ENCODE measurements around the gene MYORG. TPM values are rescaled to one million over a fixed set of nuclear protein-coding genes. Genes with fewer than 3 reads are reported as not detected.

The MYORG gene
- total and polyA plus RNA-seq, 9 of the 15 experiments (the other 6 are each of a cell fraction or from before 2014, with no cell fraction given), result 0.06 to 0.82 (median 0.18) TPM

DNA sequence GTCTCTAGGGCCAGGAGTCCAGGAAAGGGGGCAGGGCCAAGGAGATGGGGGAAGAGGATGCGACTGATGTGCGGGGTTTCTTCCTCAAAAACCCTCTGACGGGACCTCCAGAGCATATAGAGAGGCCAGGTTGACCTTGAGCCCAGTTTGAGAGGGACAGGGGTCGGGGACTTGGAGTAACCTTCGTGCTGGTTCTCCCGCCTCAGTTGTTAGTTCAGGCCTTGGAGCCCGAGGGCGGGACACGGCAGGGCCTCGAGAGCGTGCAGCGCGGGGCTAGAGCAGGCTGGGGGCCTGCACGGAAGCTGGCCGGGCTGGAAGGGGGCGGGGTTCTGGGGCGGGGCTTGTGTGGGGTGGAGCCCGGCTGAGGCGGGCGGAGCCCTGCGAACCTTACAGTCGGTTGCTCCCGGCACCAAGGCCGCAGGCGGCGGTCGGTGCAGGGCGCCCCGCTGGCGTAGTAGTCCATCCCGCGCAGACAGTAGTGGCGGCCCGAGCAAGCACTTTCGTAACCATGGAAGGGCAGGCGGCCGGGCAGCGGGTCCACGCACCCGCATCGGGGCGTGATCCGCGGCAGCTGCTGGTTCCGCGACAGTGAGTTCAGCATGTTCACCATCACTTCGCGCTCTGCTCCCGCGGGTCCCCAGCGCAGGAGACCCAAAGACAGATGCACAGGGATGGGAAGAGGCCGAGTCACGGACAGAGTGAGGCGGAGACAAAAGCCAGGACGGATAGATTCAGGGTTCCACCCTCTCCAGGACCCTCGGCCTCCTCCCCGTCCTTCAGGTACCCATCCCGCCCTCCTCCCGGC lies 4.0 kb upstream of the MYORG start (continued):
- TF ChIP-seq, protein P1, sequence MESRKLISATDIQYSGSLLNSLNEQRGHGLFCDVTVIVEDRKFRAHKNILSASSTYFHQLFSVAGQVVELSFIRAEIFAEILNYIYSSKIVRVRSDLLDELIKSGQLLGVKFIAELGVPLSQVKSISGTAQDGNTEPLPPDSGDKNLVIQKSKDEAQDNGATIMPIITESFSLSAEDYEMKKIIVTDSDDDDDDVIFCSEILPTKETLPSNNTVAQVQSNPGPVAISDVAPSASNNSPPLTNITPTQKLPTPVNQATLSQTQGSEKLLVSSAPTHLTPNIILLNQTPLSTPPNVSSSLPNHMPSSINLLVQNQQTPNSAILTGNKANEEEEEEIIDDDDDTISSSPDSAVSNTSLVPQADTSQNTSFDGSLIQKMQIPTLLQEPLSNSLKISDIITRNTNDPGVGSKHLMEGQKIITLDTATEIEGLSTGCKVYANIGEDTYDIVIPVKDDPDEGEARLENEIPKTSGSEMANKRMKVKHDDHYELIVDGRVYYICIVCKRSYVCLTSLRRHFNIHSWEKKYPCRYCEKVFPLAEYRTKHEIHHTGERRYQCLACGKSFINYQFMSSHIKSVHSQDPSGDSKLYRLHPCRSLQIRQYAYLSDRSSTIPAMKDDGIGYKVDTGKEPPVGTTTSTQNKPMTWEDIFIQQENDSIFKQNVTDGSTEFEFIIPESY (CRISPR knock-in tag; IDR thresholded peaks at IDR 0.05), result peak; percentile 67
- TF ChIP-seq, protein P2, sequence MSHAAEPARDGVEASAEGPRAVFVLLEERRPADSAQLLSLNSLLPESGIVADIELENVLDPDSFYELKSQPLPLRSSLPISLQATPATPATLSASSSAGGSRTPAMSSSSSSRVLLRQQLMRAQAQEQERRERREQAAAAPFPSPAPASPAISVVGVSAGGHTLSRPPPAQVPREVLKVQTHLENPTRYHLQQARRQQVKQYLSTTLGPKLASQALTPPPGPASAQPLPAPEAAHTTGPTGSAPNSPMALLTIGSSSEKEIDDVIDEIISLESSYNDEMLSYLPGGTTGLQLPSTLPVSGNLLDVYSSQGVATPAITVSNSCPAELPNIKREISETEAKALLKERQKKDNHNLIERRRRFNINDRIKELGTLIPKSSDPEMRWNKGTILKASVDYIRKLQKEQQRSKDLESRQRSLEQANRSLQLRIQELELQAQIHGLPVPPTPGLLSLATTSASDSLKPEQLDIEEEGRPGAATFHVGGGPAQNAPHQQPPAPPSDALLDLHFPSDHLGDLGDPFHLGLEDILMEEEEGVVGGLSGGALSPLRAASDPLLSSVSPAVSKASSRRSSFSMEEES (CRISPR knock-in tag; IDR thresholded peaks at IDR 0.05), result no peak
- TF ChIP-seq FOXJ3 (CRISPR knock-in tag; IDR thresholded peaks at IDR 0.05) (no peak), POLR2A (conservative IDR thresholded peaks at IDR 0.05) (no peak), MCM7 (IDR thresholded peaks at IDR 0.05) (no peak), NR2F6 (CRISPR knock-in tag; IDR thresholded peaks at IDR 0.05) (no peak), TEAD2 (tag; IDR thresholded peaks at IDR 0.05) (no peak), ZNF175 (CRISPR knock-in tag; IDR thresholded peaks at IDR 0.05; ENCODE audit: low read depth) (no peak), MAZ (CRISPR knock-in tag; conservative IDR thresholded peaks at IDR 0.05 in 1 of 2, IDR thresholded peaks at IDR 0.05 in 1 of 2) (peak in 1 of 2 experiments; percentile 19; a peak in 1 of 4 replicates), PTBP1 (IDR thresholded peaks at IDR 0.05; ENCODE audit: low read depth, low read length) (no peak), TRIM24 (IDR thresholded peaks at IDR 0.05) (no peak), EP400 (IDR thresholded peaks at IDR 0.05) (no peak), IFI16 (CRISPR knock-in tag; IDR thresholded peaks at IDR 0.05) (no peak), PHF20 (IDR thresholded peaks at IDR 0.05; ENCODE audit: partially characterized antibody) (peak; percentile 39), FOXJ2 (tag; IDR thresholded peaks at IDR 0.05) (no peak), MXI1 (IDR thresholded peaks at IDR 0.05; ENCODE audit: low read depth, low read length) (no peak), PTRF (tag; IDR thresholded peaks at IDR 0.05) (no peak)
- TF ChIP-seq, protein P3, sequence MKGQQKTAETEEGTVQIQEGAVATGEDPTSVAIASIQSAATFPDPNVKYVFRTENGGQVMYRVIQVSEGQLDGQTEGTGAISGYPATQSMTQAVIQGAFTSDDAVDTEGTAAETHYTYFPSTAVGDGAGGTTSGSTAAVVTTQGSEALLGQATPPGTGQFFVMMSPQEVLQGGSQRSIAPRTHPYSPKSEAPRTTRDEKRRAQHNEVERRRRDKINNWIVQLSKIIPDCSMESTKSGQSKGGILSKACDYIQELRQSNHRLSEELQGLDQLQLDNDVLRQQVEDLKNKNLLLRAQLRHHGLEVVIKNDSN (CRISPR knock-in tag; IDR thresholded peaks at IDR 0.05), result no peak
- TF ChIP-seq, protein P4, sequence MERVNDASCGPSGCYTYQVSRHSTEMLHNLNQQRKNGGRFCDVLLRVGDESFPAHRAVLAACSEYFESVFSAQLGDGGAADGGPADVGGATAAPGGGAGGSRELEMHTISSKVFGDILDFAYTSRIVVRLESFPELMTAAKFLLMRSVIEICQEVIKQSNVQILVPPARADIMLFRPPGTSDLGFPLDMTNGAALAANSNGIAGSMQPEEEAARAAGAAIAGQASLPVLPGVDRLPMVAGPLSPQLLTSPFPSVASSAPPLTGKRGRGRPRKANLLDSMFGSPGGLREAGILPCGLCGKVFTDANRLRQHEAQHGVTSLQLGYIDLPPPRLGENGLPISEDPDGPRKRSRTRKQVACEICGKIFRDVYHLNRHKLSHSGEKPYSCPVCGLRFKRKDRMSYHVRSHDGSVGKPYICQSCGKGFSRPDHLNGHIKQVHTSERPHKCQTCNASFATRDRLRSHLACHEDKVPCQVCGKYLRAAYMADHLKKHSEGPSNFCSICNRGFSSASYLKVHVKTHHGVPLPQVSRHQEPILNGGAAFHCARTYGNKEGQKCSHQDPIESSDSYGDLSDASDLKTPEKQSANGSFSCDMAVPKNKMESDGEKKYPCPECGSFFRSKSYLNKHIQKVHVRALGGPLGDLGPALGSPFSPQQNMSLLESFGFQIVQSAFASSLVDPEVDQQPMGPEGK (CRISPR knock-in tag; IDR thresholded peaks at IDR 0.05; ENCODE audit: borderline replicate concordance), result no peak
- TF ChIP-seq, protein P5, sequence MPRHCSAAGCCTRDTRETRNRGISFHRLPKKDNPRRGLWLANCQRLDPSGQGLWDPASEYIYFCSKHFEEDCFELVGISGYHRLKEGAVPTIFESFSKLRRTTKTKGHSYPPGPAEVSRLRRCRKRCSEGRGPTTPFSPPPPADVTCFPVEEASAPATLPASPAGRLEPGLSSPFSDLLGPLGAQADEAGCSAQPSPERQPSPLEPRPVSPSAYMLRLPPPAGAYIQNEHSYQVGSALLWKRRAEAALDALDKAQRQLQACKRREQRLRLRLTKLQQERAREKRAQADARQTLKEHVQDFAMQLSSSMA (CRISPR knock-in tag; IDR thresholded peaks at IDR 0.05), result no peak

All from K562 (cell line).